Raji (cell line): Measurements from ENCODE around the gene PSMB3.
A peak's percentile ranks its signal among the peaks of the same experiment; 100 is the strongest.

Source experiments
- POLR2A ChIP-seq: IDR thresholded peaks from 2 replicates; pipeline ENCODE4 v1.6.1; 2011; ENCODE audit warnings: low read depth, low read length, control low read depth; ENCODE audit not compliant: insufficient read depth

PSMB3 gene

DNA sequence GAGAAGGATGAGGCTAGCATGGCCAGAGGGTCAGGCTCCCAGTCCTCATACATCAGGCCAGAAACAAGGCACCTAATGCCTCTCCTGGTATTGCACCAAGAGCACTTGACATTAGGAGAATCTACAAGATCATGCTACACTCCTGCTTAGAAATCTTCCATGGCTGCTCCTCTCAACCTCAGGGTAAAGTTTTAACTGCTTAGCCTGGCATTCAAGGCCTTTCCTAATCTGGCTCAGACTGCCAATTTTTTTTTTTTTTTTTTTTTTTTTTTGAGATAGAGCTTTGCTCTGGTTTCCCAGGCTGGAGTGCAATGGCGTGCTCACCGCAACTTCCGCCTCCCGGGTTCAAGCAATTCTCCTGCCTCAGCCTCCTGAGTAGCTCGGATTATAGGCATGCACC, 38.6 kb downstream of the PSMB3 start:
- no peak for TF ChIP-seq POLR2A

DNA sequence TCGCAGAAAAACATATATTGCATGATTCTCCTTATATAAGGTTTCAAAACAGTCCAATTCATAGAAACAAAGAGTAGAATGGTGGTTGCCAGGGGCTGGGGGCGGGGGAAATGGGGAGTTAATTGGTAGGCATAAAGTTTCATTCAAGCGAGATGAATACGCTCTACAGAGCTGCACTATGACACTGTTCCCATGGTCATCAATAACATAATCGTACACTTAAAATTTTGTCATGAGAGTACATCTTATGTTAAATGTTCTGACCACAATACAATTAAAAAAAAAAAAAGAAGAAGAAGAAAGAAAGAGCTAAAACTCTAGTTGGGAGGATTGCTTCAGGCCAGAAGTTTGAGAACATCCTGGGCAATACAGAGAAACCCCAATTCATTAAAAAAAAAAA, 41.7 kb downstream of the PSMB3 start:
- no peak for TF ChIP-seq POLR2A

- TF ChIP-seq POLR2A, result no peak
Observed at GRCh38 chr17:38796451-38797157, 44.1 kb downstream of the PSMB3 start.

DNA sequence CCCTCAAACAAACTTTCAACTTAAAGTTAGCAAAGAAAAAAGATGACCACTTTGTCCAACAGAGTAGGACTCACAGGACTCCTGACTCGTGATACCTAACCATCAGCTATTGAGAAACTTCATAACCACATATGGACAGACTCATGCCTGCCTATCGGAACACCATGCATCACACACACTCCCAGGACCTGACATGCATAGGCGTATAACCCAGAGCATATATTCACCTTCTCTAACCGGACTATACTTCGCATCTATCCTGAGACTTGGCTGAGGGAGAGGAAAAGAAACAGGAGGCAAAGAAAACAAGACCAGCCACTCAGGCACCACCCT, 44.6 kb downstream of the PSMB3 start:
- no peak for TF ChIP-seq POLR2A

- TF ChIP-seq POLR2A, result no peak
Observed at GRCh38 chr17:38797828-38798227, 45.3 kb downstream of the PSMB3 start.

DNA sequence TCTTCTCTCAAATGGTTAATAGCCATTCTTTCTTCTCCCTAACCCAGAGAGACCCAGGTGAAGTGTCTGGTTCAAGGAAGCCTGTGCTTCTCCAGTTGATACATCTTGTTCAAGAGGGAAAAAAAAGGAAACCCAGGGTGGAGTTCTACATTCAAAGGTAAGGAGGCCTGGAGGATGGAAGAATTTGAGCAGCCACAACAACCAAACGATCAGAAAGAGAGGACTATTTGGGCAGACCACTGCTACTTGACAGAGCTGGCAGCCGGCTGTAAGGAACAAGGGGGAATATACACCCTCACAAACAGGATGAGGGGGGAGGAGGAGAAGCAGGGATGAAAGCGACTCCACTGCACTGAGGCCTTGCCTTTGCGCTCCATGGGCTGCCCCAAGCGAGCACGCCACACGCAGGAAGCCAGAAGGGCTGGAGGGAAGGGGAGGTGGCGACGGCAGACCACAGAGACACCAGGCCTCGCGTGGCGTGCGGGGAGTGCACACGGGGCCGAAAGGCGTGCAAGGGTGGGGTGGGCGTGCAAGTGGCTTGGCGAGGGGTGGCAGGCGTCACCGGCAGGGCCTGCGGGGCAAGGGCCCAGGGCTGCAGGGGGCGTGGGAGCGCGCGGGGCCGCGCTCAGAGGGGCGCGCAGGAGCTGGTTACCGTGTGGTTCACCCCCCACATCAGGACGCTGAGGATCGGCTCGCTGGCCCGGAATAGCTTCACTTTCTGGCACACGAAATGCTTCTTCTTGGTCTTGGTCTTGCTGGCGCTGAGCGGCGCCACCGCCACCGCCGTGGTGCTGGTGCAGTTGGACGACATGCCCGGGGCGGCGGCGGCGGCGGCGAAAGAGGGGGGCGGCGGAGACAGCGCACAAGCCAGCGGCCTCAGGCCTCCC, 46.3 kb downstream of the PSMB3 start:
- TF ChIP-seq POLR2A, result peak; percentile 54

- peak; percentile 50; the same call in 1 of the 2 replicates for TF ChIP-seq POLR2A
Observed at GRCh38 chr17:38799501-38800236, 47.1 kb downstream of the PSMB3 start, which contains the start of gene PIP4K2B. Gene PIP4K2B (minus strand): TSS chr17:38799556. CDS start chr17:38799424, 132 bp downstream.

- TF ChIP-seq POLR2A, result no peak
Observed at GRCh38 chr17:38800237-38800760, 47.8 kb downstream of the PSMB3 start.

- no peak for TF ChIP-seq POLR2A
Observed at GRCh38 chr17:38809828-38810227, 57.3 kb downstream of the PSMB3 start.
